HG02678 (cell line): ENCODE results near the gene ZNF141.
"Not testable (repeated sequence)": the region's sequence is repeated elsewhere in the genome, so short reads cannot be mapped to it uniquely, and the experiment has no call there.

Experiments
- ATAC-seq: cut with Tn5 transposase; IDR thresholded peaks from one replicate; pipeline ENCODE4 v1.9.1; 2021; ENCODE audit warnings: mild to moderate bottlenecking, moderate library complexity; ENCODE audit not compliant: unreplicated experiment

Gene ZNF141

DNA sequence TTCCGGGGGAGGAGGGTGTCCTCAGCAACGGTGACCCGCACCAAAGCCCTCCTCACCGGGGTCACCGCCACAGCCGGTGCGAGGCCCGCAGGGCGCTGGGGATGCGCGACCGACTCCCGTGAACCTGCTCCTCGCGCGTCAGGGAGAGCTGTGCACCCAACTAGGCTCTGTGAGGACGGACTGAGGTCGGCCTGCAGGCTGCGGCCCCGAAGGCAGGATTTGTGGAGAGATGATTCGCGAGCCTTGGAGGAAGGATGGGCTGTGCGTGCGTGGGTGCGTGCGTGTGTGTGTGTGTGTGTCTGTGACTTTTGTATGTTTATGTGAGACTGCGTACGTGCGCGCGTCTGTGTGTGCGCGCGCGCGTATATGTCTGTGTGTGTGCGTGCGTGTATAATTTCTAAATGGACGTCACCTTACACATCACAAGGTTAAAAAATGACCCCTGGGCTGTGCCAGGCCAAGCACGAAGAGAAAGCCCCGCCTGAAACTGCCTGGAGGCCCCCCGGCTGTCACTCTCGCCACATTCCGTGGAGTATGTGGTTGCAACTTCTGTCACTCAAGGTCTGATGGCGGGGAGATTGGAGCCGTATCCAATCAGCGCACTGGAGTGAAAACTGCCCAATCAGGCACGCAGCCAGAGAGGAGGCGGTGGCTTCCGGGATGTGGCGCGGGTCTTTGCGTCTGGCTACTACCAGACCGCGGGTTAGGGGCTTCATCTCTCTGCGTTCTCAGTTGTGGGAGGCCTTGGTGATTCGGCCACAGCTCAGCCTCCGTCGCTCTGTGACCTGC is at the start of gene ZNF141:
Gene ZNF141, plus strand, starts transcription at position 672 of the 789 bp plus-strand sequence. CDS start 170 bp downstream, outside the sequence.
- ATAC-seq, result peak; percentile 93

DNA sequence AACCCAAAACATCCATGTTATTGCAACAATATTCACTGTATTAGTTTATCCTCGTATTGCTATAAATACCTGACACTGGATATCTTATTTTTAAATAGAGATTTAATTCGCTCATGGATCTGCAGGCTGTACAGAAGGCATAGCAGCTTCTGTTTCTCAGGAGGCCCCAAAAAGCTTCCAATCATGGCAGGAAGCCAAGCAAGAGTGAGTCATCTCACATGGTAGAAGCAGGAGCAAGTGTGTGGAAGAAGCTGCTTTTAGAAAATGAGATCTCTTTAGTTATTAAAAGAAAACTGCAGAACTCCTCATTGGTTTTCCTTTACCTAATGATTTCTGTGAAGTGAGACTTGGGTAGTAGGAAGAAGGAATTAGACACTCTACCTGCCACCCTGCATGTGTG is 48.7 kb upstream of the ZNF141 start:
- ATAC-seq, result no peak

DNA sequence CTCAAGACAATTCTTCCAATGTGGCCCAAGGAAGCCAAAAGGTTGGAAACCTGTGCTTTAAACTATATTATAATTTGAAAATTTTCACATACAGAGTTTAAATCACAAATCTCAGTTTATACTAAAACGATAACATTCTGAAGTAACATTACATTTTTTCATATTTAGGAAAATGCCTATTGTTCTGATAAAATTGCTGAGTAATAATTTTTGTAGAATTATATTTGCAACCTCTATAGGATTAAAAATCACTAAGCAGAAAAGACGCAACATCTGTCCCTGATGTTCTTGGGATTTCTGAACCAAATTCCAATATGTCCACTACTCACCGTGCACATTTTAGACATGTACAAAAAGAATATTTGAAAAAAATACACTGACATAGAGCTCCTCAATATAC is 42.9 kb upstream of the ZNF141 start:
- no peak for ATAC-seq

DNA sequence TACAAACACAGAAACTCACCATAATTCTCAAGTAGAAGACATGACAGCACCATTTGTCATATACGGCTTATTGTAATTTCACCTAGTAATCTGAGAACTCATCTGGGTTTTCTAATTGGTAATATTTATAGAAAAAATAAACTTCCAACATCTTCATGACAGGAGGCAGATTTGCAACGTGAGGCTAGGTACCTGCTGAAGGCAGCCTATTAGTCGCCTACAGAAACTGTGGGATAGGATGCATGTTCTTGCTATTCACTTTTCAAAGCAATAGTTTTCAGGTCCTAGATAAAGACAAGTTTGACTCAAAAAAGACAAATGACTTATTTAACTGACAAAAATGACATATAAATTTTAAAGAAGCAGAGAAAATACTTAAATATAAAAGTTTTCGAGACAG is 35.2 kb upstream of the ZNF141 start:
- ATAC-seq, result no peak

DNA sequence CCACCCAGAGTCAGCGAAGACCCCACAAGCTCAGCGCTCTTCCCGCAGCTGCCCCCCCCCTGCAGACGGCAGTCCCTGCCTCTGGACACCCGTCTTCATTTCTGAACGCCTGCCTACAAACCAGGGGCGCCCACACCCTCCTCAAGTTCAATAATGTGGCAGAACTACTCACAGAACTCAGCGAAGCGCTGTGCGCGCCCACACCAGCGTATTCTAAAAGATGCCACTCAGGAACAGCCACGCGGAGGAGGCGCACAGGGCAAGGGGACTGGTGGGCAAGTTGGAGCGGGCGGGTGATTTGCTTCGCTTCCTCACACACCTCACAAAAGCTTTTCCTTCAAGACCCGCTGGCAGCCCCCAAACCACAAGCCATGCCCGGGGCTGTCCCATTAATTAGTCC is 33.1 kb upstream of the ZNF141 start:
- not testable (repeated sequence) for ATAC-seq

DNA sequence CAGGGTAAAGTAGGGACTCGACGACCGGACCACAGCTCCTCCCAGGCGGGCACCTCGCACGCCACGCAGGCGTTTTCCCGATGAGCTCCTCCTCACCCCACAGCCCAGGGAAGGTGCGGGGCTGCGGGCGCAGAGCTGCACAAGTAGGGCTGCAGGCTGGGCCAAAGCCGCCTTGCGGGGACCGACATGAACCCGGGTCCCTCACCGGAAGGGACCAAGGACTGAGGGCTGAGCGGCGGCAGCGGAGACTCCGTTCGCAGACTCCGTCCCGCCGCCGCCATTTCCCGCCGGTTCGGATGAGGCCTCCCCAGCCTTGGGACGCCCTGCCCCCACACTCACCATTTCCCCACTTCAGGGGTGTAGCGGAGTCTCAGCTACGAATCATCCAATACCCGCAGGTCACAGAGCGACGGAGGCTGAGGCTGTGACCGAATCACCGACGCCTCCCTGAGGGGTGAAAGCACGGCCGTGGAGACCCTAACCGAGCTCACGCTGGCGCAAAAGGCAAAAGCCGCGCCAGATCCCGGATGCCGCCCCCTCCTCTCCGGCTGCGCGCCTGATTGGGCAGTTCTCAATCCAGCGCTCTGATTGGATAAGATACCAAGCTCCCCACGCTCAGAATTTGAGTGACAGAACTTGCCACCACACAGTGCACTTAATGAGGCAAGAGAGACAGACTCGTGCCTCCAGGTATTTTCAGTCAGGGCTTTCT is 32.5 kb upstream of the ZNF141 start, which contains the start of gene ZNF732:
Gene ZNF732, minus strand, starts transcription at position 506 of the 712 bp plus-strand sequence. Its CDS starts 164 bp downstream, at position 342.
- no peak for ATAC-seq

DNA sequence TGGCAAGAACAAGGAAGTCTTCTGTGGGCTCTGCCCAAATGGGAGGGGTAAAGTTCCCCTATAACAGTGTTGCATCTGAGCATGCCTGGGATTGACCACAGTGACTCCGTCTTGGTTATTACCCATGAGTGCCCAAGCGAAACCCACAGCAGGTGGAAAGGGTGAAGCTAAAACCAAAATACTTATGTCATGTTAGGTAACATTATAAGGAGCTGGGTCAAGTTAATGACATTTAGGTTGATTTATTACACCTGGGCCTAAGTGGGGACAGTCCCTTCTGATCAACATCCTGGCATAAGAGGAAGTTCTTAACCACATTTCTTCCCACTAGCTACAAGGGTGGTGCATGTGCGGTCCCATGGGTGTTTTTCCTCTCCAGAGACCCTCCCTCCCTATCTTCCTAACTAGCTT is 31.1 kb upstream of the ZNF141 start:
- ATAC-seq, result no peak

DNA sequence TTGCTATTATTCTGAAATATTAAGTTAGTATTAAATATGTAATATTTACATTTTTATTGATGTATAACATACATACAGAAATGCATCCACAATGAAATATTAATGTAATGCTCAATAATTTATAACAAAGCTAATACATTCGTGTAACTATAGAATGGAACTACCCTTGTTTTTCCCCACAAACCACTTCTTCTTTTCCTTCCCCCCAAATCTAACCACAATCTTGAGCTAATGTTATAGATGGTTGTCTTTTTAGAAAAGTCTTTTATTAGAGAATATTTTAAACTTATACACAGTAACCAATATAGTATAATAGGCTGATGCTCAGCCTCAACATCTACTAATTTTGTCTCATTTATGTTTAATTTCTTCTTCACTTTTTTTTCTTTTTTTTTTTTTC is 27.8 kb upstream of the ZNF141 start:
- ATAC-seq, result no peak

DNA sequence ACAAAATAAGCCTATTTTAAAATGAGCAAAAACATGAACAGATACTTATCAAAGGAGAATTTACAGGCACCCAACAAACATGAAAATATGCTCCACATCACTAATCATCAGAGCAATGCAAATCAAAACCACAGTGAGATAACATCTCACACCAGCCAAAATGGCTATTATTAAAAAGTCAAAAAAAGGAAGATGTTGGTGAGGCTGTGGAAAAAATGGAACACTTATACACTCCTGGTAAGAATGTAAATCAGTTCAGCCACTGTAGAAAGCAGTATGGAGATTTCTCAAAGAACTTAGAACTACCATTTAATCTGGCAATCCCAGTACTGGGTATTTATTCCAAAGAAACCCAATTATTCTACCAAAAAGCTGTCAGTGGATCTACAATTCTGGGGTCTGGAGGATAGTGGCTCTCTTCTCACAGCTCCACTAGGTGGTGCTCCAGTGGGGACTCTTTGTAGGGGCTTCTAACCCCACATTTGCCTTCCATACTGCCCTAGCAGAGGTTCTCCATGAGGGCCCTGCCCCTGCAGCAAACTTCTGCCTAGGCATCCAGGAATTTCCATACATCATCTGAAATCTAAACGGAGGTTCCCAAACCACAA is 23.2 kb upstream of the ZNF141 start:
- no peak for ATAC-seq

DNA sequence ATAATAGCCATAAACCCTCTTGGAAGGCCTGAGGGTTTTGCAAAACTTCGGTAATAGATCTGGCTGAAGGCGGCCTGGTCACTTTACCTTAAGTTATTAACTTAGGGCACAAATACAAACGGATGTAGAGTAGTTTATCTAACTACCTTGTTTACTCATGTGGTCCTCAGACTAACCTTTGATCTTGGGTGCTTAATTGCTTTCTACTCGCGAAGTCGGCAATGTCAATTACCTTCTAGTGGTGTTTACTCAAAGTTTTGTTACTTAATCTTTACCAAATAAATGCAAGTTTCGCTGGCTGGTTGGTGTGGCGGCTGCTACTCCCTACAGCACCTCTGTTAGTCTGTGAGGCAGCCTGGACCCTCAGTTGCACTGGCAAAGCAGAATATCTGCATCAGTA is 8.9 kb upstream of the ZNF141 start:
- no peak for ATAC-seq

DNA sequence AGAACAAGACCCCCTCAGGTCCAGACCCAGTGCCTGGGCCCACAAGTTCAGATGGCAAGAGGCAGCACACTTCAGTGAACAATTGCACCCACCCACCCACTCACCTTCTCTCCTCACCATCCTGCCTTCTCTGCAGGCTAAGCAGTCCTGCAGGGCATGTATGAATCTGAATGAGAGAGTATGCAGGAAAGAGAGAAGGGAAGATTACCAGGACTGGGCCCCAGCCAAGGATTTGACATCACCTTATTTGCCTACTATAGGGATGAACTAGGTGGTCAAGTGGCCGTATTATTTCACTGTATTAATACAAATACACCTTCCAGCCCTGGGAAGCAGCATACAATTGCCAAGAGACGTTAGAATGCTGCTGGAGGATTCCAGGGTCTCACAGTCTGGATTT is 2.1 kb upstream of the ZNF141 start:
- ATAC-seq, result no peak

DNA sequence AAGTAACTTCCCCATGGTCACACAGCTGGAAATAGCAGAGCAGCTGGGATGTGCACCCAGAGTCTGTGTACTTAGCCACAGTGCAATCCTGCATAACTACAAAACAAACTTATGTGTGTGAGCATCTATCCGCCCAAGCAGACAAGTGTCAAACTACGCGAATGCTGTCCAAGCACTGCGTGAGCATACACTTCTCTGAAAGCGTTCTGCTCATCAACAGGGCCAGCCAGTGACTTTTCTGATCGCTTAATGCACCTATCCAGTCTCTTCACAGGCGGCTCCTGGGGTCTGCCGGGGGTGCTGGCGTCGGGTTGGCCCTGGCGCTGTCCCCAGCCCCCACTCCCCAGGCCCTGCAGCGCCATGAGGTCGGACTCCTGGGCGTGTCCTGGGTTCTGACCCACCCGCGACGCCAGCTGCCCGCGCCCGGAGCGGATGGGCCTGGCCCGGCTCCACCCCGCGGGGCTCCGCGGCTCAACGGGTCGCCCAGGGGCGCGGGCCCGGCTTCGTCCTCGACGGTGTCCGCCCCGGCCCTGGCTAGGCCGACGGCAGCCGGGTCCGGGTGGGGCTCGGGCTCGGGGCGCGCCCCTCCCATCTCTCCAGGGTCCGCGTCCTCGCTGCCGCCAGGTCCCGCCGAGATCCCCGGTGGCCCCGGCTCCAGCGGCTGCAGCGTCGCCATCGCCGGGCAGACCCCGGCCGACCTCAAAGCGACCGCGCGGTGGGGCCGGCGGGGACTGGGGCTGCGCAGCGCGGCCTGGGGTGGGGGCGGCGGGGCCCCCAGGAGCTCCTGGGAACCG is 1.3 kb upstream of the ZNF141 start:
- no peak for ATAC-seq

DNA sequence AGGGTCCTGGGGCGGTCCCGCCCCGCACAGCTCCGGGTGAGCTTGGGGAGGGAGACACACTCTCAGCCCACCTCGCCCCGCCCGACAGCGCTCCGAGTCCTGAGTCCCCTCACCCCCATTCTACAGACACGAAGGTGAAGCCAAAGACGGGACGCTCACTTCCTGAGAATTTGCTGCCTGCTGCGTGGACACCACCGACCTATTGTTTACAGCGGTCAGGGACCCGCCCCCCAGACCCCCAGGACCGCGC is 796 bp upstream of the ZNF141 start:
- no peak for ATAC-seq

DNA sequence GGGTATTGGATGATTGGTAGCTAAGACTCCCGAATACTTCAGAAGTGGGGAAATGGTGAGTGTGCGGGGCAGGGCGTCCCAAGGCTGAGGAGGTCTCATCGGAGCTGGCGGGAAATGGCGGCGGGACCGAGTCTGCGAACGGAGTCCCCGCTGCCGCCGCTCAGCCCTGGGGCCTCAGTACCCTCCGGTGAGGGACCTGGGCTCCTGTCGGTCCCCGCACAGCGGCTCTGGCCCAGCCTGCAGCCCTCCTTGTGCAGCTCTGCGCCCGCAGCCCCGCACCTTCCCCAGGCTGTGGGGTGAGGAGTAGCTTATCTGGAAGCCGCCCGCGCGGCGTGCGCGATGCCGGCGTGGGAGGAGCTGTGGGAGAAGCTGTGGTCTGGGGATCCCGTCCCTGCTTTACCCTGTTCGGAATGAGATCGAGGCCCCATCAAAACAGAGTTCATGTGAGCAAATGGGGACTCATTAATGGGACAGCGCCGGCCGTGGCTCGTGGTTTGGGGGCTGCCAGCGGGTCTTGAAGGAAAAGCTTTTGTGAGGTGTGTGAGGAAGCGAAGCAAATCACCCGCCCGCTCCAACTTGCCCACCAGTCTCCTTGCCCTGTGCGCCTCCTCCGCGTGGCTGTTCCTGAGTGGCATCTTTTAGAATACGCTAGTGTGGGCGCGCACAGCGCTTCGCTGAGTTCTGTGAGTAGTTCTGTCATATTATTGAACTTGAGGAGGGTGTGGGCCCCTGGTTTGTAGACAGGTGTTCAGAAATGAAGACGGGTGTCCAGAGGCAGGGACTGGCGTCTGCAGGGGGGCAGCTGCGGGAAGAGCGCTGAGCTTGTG is 531 bp downstream of the ZNF141 start:
- ATAC-seq, result peak; percentile 29

DNA sequence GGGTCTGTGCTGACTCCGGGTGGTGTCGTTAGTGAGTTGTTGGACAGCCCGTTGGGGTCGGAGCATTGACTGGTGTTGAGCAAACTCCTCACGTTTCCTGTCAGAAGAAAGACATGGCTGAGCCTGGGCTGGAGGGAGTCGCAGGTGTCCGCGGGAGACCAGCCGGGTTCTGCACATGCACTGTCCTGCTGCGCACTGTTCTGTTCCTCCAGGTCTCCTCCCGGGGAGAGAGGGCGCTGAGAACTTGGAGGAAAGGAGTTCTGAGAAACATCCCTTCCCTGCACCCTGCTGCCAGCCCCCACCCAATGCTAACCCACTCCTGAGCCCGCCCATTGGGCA is 1.1 kb downstream of the ZNF141 start:
- ATAC-seq, result no peak

DNA sequence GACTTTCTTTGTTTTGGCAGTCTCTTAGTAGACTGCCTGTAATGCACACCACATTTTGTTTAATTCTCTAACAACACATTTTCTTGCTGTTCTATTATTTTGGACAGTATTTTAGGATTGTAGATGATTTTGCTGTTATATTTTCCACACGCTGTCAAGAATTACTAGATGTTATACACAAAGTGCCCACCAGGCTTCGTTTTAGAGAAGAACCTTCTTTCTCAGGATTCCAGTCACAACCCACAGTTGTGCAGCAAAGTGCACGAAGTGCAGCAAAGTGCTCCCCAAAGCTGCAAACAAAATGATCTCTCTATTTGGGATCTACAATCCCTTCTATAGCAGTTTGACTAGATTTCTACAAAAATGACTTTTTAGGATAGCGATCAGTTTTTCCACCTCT is 2.4 kb downstream of the ZNF141 start:
- ATAC-seq, result no peak

DNA sequence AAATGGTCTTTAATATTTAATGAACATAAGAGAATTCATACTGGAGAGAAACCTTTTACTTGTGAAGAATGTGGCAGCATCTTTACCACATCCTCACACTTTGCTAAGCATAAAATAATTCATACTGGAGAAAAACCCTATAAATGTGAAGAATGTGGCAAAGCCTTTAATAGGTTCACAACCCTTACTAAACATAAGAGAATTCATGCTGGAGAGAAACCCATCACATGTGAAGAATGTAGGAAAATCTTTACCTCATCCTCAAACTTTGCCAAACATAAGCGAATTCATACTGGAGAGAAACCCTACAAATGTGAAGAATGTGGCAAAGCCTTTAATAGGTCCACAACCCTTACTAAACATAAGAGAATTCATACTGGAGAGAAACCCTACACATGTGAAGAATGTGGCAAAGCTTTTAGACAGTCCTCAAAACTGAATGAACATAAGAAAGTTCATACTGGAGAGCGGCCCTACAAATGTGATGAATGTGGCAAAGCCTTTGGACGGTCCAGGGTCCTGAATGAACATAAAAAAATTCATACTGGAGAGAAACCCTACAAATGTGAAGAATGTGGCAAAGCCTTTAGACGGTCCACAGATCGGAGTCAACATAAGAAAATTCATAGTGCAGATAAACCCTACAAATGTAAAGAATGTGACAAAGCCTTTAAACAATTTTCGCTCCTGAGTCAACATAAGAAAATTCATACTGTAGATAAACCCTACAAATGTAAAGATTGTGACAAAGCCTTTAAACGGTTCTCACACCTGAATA is 35.6 kb downstream of the ZNF141 start:
- ATAC-seq, result no peak

DNA sequence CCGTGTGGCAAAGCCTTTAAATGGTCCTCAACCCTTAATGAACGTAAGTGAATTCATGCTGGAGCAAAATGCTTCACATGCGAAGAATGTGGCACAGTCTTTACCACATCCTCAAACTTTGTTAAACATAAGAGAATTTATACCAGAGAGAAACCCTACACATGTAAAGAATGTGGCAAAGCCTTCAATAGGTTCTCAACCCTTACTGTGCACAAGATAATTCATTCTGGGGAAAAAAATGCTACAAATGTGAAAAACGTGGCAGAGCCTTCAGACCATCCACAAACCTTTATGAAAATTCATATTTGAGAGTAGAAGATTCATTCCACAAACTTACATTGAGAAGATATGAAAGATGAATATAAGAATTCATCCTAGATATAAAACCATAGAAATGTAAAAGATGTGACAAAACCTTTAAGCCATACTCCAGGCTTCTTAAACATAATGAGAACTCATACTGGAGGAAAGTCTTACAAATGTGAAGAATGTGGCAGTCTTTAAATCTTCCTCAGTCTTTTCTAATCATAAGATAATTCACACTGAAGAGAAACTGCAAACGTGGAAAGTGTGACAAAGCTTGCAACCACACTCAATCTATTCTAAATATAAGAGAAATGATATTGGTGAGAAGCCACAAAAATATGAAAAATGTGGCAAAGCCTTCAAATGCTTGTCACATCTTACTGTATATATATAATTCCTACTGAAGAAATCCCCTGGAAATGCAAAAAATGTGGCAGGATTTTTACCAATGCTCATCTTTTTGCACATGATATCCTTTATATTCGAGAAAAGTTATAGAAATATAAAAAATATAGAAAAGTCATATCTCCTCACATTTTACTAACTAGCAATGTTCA is 36.9 kb downstream of the ZNF141 start:
- ATAC-seq, result no peak
